GM18526 (cell line): ENCODE data around the gene PTPRM.

Experiments
- POLR2A ChIP-seq: IDR thresholded peaks from 3 replicates; pipeline ENCODE4 v1.6.1; 2011; ENCODE audit not compliant: insufficient read length; ENCODE audit errors: extremely low read depth

PTPRM gene

DNA sequence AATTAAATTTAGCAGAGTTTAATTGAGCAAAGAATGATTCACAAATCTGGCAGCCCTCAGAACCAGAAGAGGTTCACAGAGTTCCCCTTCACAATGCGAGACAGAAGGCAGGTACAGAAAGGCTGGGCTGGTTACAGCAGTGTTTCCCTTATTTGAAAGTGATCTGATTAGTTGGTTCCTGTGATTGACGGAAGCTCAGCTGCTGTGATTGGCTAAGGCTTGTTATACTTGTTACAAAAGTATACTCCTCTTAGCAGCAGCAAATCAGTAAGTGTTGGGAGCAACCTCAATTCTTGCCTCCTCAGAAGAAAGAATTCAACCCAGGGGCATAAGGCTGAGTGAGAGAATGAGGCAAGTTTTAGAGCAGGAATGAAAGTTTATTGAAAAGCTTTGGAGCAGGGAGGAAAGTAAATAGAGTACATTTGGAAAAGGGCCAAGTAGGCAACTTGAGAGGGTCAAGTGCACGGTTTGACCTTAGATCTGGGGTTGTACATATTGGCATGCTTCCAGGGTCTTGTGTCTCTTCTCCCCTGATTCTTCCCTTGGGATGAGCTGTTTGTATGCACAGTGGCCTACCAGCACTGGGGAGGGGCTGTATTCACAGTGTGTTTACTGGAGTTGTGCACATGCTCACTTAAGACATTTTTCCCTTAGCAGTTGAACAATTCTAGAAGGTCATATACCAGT, 610.4 kb downstream of the PTPRM start:
- no peak for TF ChIP-seq POLR2A

DNA sequence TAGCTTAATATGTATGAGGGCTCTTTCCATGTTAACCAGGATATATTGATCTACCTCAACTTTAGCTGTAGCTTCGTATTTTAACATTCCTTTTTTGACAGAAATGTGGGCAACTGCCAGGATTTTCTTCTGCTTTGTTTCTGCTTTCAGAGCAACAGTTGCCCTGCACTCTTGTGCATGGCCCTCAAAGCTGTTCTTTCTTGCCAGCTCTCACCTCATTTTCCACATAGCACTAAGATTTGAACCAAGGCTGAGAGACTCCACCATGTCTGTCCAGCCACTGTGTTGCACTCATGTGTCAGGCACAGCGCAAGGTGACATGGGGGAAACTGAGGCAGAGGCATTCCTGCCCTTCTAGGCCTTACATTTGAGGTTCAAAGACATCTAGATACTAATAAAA, 619.3 kb downstream of the PTPRM start:
- TF ChIP-seq POLR2A = no peak

DNA sequence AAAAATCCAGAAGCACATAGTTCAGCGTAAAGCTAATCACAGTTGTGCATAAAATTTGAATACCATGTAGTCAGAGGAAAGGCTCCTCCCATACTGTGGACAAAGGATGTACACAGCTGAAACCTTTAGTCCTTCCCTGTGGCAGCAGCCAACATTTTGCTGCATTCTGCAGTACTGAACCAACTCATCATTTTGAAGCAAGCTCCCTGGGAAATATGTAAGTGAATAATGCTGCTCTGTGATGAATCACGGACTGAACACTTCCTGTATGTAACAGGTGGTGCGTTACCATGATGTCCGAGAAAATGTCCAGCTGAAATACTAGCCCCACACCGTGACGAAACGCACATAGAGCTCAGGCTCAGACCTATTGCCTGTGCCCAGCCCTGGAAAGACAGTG, 621.1 kb downstream of the PTPRM start:
- no peak for TF ChIP-seq POLR2A

DNA sequence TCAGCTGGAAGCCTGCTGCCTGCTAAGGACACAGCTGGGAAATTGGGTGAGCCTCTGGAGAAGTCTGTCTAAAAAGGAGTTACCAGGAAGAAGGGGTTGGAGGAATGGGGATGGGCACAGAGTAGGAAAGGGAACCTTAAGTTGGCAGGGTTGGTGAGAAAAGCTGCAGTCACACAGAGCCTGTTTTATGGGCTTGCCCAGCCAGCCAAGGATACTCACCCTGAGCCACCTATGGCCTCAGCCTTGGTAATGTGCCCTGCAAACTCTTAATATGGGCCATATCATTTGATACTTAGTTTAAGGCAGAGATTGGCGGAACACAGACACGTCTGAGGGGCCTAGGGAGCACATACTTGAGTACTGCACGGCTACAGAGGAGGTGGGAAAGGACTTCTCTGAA, 623.9 kb downstream of the PTPRM start:
- TF ChIP-seq POLR2A = no peak

DNA sequence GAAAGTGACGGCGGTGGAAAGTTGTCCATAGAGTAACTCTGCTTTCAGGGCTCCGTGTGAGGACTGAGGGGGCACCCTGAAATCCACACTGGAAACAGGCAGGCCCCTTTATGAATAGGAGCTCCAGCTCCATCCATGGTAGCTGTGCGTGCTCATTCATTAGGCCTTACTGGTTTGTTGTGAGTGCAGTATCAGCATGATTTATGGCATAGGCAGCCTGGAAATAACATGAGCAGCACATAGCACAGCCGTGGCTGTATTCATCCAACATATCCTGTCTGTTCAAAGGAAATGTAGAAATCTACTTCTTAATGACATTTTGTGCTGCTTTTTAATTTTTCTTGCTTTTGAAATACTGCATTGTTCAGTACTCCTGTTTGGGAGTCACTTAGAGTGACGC, 627.3 kb downstream of the PTPRM start:
- TF ChIP-seq POLR2A = no peak

DNA sequence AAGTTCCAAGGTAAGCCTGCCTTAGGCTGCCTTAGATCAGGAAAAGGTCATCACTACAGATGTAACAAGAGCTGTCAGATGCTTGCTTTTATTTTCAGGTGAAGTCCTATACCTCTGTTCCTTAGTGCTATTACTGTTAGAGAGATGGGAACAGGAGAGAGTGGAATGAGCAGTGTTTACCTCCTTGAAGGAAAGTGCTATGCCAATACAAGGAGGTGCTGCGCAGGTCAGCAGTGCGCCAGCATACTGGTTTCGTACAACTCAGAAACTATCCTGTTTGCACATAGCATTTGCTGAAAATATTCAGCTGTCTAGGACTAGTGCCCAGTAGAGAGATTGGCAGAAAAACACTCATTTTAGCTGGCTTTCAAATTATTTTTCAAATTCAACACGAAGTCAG, 629.1 kb downstream of the PTPRM start:
- no peak for TF ChIP-seq POLR2A

DNA sequence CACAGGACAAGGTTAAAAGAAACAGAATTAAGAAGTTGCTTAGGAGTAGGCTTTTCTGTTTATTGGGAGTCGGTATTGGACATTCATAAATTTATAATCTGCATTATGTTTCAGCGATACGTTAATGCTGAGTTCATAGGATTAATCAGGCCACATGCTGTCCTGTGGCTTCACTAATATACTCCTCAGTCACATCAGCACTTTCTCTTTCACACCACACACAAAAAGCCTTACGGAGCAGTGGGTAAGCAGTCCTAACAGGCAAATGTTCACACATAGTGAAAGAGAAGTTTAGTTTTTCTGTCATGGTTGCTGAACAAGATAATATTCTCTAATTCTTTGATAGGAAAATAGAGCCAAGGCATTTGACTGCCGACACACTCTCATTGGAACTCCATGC, 630.4 kb downstream of the PTPRM start:
- TF ChIP-seq POLR2A = no peak

DNA sequence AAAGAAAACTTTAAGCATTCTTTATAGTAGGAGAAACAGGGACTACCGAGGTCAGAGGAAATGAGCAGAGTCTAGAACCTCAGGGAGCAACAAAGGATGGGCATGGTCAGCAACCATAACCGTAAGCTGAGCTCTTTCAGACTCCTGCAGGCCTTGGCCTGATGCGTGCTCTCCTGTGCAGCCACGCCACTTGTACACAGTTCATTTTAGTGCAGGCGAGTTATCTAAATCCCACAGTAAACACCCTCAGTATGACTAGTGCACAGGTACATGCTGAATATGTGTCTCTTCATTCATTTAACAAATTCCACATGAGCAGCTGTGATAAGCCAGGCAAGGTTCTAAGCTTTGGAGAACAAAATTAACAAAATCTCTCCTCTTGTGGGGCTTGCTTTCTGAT, 640.9 kb downstream of the PTPRM start:
- TF ChIP-seq POLR2A = no peak

DNA sequence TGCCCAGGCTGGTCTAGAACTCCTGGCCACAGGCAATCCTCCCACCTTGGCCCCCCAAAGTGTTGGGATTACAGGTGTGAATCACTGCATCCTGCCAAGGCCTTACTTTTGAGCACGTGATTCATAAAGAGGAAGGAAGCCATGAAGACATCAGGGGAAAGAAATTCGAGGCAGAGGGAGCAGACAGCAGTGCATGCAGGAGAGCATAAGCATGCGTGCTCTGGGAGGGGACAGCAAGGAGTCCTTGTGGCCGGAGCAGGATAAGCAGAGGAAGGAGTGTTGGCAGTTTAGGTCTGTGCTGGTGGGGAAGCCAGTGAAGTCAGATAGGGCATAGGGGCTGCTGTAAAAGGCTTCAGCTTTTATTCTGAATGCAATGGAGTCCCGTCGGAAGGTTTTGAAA, 641.6 kb downstream of the PTPRM start:
- TF ChIP-seq POLR2A = no peak

DNA sequence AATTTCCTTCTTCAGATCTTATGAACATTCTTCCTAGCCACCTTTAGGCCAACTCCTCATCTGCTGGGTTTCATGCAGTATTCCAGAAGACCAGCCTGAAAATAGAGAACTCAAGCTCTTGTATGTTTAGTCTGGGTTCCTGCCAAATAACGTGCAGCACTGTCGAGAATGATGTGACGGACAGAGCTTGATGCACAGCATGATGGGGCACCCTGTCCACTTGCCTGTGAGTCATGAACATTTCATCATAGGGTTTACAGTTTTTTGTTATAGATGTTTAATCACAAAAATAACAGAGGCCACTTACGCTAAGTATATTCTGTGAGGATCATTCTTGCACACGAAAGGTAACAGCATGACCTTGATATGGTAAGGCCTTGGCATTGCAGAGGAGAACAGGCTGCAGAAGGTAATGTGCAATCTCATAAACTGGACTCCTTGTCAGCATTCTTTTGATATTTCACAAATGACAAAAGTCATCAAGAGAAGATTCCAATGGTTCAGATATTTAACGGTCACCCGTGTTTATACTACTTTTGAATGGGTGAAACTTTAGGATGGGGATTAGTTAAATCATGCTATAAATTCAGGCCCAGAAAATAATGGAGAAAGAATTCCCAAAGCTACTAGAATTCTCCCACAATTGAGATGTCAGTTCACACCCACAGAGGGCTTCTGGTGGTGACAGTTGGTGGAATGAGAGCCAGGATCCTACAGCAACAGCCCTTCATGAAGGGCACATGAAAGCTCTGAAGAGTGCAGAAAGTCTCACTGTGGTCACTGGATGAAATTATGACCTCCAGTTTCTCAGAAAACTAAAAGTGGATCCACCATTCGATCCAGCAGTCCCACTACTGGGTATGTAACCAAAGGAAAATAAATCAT, 646.0 kb downstream of the PTPRM start:
- TF ChIP-seq POLR2A = no peak

DNA sequence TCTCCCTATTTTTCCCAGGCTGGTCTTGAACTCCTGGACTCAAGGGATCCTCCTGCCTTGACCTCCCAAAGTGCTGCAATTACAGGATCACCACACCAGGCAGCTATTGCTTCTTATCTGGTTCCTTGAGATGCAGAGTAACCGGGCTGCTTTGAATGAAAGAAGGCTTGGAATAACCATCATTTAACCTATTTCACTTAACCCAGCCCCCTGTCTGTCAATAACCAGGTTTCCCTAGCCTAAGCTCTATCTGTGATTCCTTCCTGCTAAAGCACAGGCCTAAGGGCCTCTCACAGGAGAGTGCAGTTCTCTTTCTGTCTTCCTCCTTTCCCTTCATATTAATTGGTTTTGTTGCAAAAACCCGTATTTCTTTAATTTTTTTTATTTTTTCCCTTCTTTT, 648.6 kb downstream of the PTPRM start:
- TF ChIP-seq POLR2A = no peak

DNA sequence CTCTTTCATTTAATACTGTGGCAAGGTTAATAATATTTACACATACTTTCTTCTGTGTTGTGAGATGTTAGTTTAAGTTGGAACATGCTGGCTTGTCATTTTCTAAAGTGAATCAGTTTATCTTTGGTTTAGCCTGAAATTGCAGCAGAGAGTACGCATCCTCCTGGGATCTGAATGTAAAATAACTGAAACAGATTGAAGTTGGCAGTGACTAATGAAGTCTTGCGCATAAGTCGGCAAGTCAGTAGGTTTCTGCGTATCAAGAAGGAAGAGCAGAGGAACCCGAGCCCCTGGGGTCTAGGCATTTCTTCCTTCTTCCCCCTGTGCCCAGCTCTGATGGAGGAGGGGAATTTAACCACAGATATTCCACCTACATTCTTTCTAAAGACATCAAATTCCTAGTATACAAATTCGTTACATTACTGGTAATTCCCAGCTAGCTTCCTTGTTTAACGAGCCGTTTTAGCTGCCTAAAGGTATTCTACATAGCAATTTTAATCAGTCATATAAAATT, 650.0 kb downstream of the PTPRM start:
- no peak for TF ChIP-seq POLR2A

DNA sequence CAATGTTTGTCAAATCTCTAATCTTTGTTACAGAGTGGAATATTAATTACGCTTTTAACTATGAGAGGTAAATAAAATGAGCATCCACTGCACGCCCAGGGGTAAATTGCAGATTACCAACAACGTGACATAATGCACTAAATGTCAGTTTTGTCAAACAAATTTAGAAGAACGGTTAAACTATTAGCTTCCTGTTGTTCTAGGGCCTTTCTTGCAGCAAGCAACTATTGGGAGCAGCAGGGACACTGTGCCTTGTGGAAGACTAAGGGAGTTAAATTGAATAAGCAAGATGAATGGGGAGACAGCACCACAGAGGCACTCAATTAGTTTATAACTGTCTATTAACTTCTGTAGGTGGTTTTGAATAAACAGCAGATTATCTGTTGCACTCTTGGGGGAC, 651.1 kb downstream of the PTPRM start:
- no peak for TF ChIP-seq POLR2A

DNA sequence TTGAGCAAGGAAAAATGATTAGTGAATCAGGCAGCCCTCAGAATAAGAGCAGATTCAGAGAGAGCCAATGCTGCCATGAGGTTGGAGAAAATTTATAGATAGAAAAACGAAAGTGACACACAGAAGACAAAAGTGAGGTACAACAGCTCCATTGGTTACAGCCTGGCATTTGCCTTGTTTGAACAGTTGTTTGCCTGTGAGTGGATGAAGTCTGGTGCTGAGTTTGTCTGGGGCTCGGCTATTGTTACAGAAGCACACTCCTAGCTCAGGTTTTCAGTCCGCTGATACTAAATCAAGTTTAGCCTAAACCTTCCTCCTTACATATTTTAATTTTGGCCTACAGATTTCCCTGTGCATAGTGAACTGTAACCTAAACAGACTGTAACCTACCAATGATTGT, 654.3 kb downstream of the PTPRM start:
- no peak for TF ChIP-seq POLR2A

DNA sequence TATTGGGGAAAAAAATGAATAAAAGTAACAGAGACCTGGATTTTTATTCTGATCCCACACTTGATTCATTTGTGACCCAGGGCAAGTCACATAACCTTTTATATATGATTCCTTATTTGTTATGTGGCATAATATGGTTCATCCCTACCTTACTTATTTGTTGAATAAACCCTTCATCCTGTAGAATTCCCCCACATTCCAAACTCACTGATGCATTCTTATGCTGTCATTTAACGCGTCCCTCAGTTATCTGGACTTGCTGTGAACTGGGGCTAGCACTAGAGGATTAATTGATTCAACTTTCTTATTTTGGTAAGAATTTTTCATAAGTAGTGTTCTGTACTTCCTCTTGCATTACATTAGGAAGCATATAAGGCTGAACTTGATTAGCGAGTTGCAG, 657.5 kb downstream of the PTPRM start:
- no peak for TF ChIP-seq POLR2A

DNA sequence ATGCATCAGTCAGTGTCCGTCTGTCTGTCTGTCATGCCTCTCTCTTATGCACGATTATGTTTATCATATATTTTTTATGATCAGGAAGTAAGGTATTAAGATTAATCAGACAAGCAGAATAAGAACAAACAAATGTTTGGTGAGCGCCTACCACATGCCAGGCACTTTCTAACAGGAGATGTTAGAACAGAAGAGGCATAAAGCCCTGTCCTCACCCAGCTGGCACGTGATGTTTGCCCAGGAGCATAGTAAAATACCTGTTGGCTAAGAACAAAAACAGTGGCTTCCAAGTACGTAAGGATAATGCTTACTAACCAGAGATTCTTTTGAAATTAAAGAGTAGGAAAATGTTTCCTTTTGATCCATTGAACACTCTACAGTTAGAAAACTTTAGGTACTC, 661.9 kb downstream of the PTPRM start:
- TF ChIP-seq POLR2A = no peak

DNA sequence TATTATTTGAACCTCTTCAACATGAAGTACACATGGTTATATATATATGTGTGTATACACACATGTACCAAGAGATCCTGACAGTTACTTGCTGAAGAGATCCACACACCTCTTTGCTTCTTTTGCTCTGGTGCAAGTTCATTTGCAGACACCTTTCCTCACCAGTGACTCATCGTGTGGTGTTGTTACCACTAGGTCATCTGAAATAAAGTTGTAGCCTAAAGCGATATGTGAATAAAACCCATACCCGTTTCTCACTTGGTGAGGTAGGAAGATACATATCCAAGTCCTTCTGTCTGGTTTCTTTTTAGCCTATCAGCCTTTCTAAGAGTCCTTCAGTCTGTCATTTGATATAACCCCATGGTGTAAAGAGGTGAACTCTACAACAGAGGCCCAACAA, 662.7 kb downstream of the PTPRM start:
- no peak for TF ChIP-seq POLR2A

DNA sequence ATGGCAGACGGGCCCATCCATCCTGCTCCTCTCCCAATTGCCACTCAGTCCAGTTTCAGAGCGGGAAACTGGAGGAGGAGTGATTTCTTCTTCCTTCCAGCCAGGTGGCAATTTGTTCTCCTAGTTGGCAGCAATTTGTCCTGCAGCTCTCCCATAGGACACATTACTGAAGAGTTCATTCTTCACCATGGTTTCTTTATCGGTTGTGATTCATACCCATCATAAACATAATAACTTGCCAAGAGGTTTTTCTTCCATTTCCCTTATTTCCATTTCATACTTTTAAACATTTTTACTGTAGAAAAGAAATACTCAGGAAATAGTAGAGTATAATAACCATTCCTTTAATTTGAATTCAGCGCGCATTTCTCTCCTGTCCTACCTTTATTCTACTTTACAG, 664.2 kb downstream of the PTPRM start:
- TF ChIP-seq POLR2A = no peak
